Measurements from ENCODE around the gene CFAP97.
"Not testable (repeated sequence)": the region's sequence is repeated elsewhere in the genome, so short reads cannot be mapped to it uniquely, and the experiment has no call there.

Gene CFAP97

GRCh38 chr4:185201977-185202962, 1.5 kb downstream of the CFAP97 start:
- peak in 1 of 4 experiments; percentile 13 for DNase-seq (ENCODE audit: low read depth in 4 of 4, low spot score in 1 of 4)

GRCh38 chr4:185198189-185198588, 5.6 kb downstream of the CFAP97 start:
- not testable (repeated sequence) for DNase-seq (ENCODE audit: low read depth in 4 of 4, low spot score in 1 of 4)

GRCh38 chr4:185196437-185196836, 7.4 kb downstream of the CFAP97 start:
- DNase-seq (ENCODE audit: low read depth in 4 of 4, low spot score in 1 of 4): no peak

GRCh38 chr4:185194924-185195888, 8.6 kb downstream of the CFAP97 start:
- no peak for DNase-seq (ENCODE audit: low read depth in 4 of 4, low spot score in 1 of 4)

GRCh38 chr4:185192059-185192458, 11.7 kb downstream of the CFAP97 start:
- no peak for DNase-seq (ENCODE audit: low read depth in 4 of 4, low spot score in 1 of 4)

- DNase-seq (ENCODE audit: low read depth in 4 of 4, low spot score in 1 of 4): no peak
These were observed 13.4 kb downstream of the CFAP97 start for GRCh38 chr4:185190306-185190856.

- DNase-seq (ENCODE audit: low read depth in 4 of 4, low spot score in 1 of 4): no peak
These were observed 14.0 kb downstream of the CFAP97 start for GRCh38 chr4:185189606-185190305.

- DNase-seq (ENCODE audit: low read depth in 4 of 4, low spot score in 1 of 4): no peak
These were observed 17.0 kb downstream of the CFAP97 start for GRCh38 chr4:185186769-185187168.

- DNase-seq (ENCODE audit: low read depth in 4 of 4, low spot score in 1 of 4): peak; percentile 58 to 80 (median 66)
These were observed 20.0 kb downstream of the CFAP97 start for GRCh38 chr4:185183622-185184281.

GRCh38 chr4:185182239-185182638, 21.6 kb downstream of the CFAP97 start:
- DNase-seq (ENCODE audit: low read depth in 4 of 4, low spot score in 1 of 4): no peak

- no peak for DNase-seq (ENCODE audit: low read depth in 4 of 4, low spot score in 1 of 4)
These were observed 24.3 kb downstream of the CFAP97 start for GRCh38 chr4:185179488-185179887.

- DNase-seq (ENCODE audit: low read depth in 4 of 4, low spot score in 1 of 4): no peak
These were observed 32.3 kb downstream of the CFAP97 start for GRCh38 chr4:185171373-185172071.

- DNase-seq (ENCODE audit: low read depth in 4 of 4, low spot score in 1 of 4): no peak
These were observed 36.6 kb downstream of the CFAP97 start for GRCh38 chr4:185167234-185167633.

- DNase-seq (ENCODE audit: low read depth in 4 of 4, low spot score in 1 of 4): no peak
These were observed 38.2 kb downstream of the CFAP97 start for GRCh38 chr4:185165605-185166063.

- no peak for DNase-seq (ENCODE audit: low read depth in 4 of 4, low spot score in 1 of 4)
These were observed 52.5 kb downstream of the CFAP97 start for GRCh38 chr4:185151296-185151695.

- no peak for DNase-seq (ENCODE audit: low read depth in 4 of 4, low spot score in 1 of 4)
These were observed 54.4 kb downstream of the CFAP97 start for GRCh38 chr4:185149392-185149791.

- DNase-seq (ENCODE audit: low read depth in 4 of 4, low spot score in 1 of 4): no peak
These were observed 58.2 kb downstream of the CFAP97 start for GRCh38 chr4:185145572-185145971.

- DNase-seq (ENCODE audit: low read depth in 4 of 4, low spot score in 1 of 4): no peak
These were observed 59.1 kb downstream of the CFAP97 start for GRCh38 chr4:185144601-185145240.

GRCh38 chr4:185143601-185143969, 60.2 kb downstream of the CFAP97 start:
- no peak for DNase-seq (ENCODE audit: low read depth in 4 of 4, low spot score in 1 of 4)
